Endothelial cell (in vitro differentiated cells): Measurements from ENCODE around the gene CRB2. TPM values are rescaled to one million over a fixed set of nuclear protein-coding genes. Genes with fewer than 3 reads are reported as not detected.

ENCODE experiments used
- DNase-seq: peaks from one replicate; pipeline ENCODE4 v3.0.0; 2021; ENCODE audit warnings: low spot score
- H3K27ac Mint-ChIP-seq: one replicate; pipeline ENCODE4 v1.8.0; 2021; ENCODE audit warnings: mixed read lengths, inconsistent platforms; ENCODE audit not compliant: unreplicated experiment
- H3K27me3 Mint-ChIP-seq: one replicate; pipeline ENCODE4 v1.8.0; 2021; ENCODE audit warnings: mild to moderate bottlenecking, moderate library complexity, mixed read lengths, inconsistent platforms; ENCODE audit not compliant: unreplicated experiment
- H3K36me3 Mint-ChIP-seq: one replicate; pipeline ENCODE4 v1.8.0; 2021; ENCODE audit warnings: mild to moderate bottlenecking, low read depth, mixed read lengths, inconsistent platforms; ENCODE audit not compliant: unreplicated experiment
- H3K4me1 Mint-ChIP-seq: one replicate; pipeline ENCODE4 v1.8.0; 2021; ENCODE audit warnings: mild to moderate bottlenecking, mixed read lengths, inconsistent platforms; ENCODE audit not compliant: unreplicated experiment
- H3K4me3 Mint-ChIP-seq: one replicate; pipeline ENCODE4 v1.8.0; 2021; ENCODE audit warnings: mild to moderate bottlenecking, mixed read lengths, inconsistent platforms; ENCODE audit not compliant: unreplicated experiment
- H3K9me3 Mint-ChIP-seq: one replicate; pipeline ENCODE4 v1.8.0; 2021; ENCODE audit warnings: mixed read lengths, inconsistent platforms; ENCODE audit not compliant: unreplicated experiment
- total RNA-seq: library from RNA; stranded (reverse); fragmentation: NEBNext Ultra II Directional; extraction: Animal tissue kit (Norgen Biotek cat#: 25700); gene quantifications from one replicate; pipeline ENCODE4 v1.2.1, GENCODE V29; 2021; ENCODE audit not compliant: unreplicated experiment
- TF ChIP-seq, protein P1 (sequence below): fragments of 200-600 bp; sonication (generic); IDR thresholded peaks from one replicate; pipeline ENCODE4 v1.5.0; 2021; ENCODE audit warnings: antibody characterized with exemption; ENCODE audit not compliant: unreplicated experiment

The CRB2 gene
- total RNA-seq, 1 donor from 2014 or later, result 0.18 TPM

DNA sequence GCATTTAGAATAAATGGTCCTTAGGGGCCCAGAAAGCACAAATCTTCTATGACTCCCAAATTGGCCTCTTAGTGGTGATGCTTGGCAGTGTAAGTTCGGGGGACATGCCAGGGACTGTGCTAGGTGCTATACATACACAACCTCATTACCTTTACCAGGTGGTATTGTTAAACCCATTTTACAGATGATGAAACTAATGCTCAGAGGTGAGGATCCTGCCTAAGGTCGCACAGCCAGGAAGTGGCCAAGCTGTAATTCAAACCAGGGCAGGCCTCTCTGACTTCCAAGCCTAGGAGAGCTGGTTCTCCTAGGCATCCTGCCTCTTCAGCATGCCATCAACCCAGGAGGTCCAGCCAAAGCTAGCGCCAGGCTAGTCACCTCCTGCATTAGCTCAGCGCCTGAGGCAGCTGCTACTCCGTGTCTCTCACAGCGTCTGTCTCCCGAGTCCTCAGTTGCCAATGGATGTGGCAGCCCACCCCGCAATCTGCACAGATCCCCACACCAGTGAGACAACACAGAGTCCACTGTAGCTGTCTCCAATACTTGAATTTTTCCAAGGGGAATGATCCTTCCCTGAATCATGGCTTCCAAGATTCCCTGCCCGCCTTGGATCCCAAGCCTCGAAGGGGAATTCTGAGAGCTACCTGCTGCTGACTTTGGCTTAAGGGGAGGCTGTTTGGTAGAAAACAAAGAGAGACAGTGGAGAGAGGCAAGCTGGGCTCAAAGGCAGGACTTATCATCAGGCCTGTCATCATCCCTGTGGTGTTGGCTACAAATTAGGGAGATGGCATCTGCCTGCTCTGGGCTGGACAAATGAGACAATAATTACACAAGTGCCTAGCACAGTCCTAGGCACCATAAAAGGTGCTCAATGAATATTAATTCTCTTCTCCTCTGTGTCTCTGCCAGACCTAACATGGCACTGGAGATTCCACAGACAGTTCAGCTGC lies 52.6 kb downstream of the CRB2 start:
- no peak overlapping the region for H3K4me3 Mint-ChIP-seq
- no peak overlapping the region for H3K27ac Mint-ChIP-seq
- no peak for DNase-seq
- H3K36me3 Mint-ChIP-seq, result peaks cover 8% of the 10 kb centered on the region
- H3K27me3 Mint-ChIP-seq, result peaks cover 5% of the 10 kb centered on the region
- TF ChIP-seq, protein P1, sequence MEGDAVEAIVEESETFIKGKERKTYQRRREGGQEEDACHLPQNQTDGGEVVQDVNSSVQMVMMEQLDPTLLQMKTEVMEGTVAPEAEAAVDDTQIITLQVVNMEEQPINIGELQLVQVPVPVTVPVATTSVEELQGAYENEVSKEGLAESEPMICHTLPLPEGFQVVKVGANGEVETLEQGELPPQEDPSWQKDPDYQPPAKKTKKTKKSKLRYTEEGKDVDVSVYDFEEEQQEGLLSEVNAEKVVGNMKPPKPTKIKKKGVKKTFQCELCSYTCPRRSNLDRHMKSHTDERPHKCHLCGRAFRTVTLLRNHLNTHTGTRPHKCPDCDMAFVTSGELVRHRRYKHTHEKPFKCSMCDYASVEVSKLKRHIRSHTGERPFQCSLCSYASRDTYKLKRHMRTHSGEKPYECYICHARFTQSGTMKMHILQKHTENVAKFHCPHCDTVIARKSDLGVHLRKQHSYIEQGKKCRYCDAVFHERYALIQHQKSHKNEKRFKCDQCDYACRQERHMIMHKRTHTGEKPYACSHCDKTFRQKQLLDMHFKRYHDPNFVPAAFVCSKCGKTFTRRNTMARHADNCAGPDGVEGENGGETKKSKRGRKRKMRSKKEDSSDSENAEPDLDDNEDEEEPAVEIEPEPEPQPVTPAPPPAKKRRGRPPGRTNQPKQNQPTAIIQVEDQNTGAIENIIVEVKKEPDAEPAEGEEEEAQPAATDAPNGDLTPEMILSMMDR, result no peak
- H3K4me1 Mint-ChIP-seq, result peaks cover 4% of the 10 kb centered on the region
- no peaks in the 10 kb centered on the region for H3K9me3 Mint-ChIP-seq

- Mint-ChIP-seq H3K27me3 (peaks cover 5% of the 10 kb centered on the region), H3K4me1 (peaks cover 4% of the 10 kb centered on the region), H3K36me3 (peaks cover 8% of the 10 kb centered on the region), H3K27ac (no peak overlapping the region), H3K9me3 (no peaks in the 10 kb centered on the region), H3K4me3 (no peak overlapping the region)
- no peak for DNase-seq
- TF ChIP-seq, protein P1, result no peak
Measured at GRCh38 chr9:123410281-123410910, 54.4 kb downstream of the CRB2 start.

- Mint-ChIP-seq H3K4me3 (no peak overlapping the region), H3K9me3 (no peaks in the 10 kb centered on the region), H3K4me1 (peaks cover 4% of the 10 kb centered on the region), H3K36me3 (peaks cover 8% of the 10 kb centered on the region), H3K27ac (no peak overlapping the region), H3K27me3 (peaks cover 8% of the 10 kb centered on the region)
- DNase-seq, result no peak
- TF ChIP-seq, protein P1, result no peak
Measured at GRCh38 chr9:123411191-123411590, 55.2 kb downstream of the CRB2 start.

DNA sequence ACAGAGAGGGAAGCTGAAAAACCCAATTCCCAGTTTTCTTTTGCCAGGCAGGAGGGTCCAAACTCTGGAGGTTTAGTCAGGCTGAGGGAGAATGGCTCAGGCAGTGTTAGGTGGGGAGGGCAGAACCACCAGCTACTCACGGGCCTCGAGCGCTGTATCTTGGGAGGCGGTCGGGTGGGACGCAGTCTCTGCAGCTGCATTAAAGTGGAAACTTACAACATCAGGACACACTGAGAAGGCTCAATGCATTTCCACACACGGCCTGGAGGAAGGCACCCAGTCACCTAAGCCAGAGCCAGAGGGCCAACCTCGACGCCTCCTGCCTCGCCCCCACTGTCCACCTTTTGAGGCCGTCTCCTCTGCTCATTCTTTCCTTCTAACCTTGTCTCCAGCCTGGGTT lies 55.6 kb downstream of the CRB2 start:
- Mint-ChIP-seq H3K36me3 (peaks cover 8% of the 10 kb centered on the region), H3K4me1 (peaks cover 4% of the 10 kb centered on the region), H3K27ac (no peak overlapping the region), H3K4me3 (no peak overlapping the region), H3K27me3 (peaks cover 8% of the 10 kb centered on the region), H3K9me3 (no peaks in the 10 kb centered on the region)
- no peak for DNase-seq
- TF ChIP-seq, protein P1, result no peak
